CD4-positive, alpha-beta T cell treated with Interleukin-4 for 1 hour (primary cell): ENCODE data around the gene E2F6.
"Not testable (repeated sequence)": the region's sequence is repeated elsewhere in the genome, so short reads cannot be mapped to it uniquely, and the experiment has no call there.

Source experiments
- DNase-seq, 2 donors: peaks; one replicate each; pipeline ENCODE4 v3.0.0-alpha.2; 2020 to 2022

Gene E2F6

DNA sequence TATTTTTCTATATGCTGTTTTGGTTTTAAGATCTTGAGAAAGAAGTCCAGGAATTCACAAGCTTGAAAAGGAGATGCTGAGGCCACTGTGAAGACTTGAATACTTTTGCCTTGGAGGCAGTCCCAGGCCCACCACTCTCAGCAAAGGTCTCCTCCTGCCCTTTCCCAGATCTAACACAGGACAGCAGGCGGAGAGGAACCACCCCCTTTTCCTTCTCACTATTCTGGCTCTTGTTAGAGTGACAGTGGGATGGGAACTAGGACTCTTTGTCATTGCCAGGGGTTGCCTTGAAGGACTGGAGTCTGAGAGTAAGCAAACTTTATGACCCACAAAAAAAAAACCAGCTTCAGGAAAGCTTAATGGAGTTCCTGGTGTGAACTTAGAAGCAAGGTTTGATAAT, 54.7 kb downstream of the E2F6 start:
- DNase-seq = no peak

DNA sequence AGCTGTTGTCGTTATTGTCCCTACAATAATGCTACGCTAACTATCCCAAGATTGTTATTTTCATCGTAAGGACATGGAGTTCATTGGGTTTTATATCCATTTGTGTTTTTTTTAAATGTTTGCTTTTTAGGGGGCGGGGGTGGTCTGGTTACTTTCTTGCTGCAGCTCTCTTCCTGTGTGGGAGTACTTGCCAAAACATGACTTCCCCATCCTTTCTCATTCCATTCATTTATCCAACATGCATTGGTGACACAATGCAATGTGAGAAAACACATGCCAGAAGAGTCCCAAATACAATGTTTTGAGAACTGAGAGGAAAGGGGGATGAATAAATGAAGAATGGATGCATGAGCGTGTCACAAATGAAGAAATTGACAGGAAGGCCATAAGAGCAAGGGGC, 55.9 kb downstream of the E2F6 start:
- DNase-seq = no peak

DNA sequence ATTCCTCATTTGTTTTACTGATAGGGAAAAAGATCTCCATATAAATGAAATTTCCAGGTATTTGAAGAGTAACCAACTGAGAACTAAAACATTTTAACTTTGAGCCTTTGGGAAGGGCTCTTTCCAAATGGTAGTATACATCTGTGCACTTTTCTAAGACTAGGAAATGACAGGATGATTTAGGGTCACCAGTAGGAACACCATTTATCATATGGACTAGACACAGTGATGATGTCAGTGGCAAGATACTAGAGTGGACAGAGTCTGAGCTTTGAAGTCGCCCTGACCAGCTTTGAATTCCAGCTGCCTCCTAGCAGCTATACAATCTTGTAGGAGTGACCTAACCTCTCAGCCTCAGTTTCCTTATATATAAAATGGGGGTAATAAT, 56.4 kb downstream of the E2F6 start:
- no peak for DNase-seq

- no peak for DNase-seq
Observed at GRCh38 chr2:11408959-11409571, 56.9 kb downstream of the E2F6 start.

- no peak for DNase-seq
Observed at GRCh38 chr2:11407413-11407812, 58.5 kb downstream of the E2F6 start.

DNA sequence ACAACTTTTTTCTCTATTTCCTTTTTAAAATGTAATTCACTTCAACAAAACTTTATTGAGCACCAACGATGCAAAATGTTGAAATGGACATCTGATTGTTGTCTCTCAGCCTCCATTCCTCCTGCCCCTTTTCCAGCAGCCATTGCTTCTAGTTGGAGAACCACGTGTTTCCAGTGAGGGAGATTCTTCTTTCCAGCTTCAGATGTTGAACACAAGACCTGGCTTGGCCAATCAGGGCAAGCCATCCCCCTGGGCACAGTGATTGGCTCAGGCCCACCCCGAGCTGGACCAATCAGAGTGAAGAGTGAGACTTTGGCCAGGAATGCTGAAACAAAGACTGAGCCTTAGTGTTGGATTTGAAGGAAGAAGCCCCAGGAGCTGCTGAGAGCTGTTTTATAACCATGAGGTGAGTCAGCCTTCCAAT, 59.0 kb downstream of the E2F6 start:
- DNase-seq = no peak

DNA sequence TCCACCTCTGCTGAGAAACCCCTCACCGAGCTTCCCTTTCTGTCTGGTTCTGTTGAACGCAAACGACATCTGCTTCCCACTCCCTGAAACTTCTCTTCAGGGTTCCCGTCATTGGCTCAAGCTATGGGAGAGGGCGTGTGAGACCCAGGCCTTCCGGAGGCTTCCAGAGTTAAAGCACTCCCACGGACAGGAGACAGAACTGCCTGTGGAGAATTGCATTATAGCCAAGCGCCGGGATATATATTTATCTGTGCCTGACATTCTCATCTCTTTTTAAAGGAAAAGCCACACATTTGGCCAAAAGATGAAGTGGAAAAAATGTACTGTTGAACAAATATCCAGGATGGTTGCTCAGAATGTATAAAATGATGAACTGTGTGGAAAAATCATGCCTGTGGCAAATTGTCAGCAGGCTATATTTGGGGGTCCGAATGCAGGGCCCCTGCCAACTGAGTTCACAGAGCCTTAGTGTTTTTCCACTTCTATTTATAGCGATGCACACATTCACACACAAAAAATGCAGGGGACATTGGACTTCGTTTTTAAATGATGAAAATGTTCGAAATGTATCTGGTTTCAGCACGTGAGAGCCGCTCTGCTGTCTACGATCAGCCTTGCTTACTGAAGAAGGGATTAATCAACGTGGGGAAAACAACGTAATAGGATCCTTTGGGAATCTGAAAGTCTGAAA, 59.5 kb downstream of the E2F6 start:
- no peak for DNase-seq

DNA sequence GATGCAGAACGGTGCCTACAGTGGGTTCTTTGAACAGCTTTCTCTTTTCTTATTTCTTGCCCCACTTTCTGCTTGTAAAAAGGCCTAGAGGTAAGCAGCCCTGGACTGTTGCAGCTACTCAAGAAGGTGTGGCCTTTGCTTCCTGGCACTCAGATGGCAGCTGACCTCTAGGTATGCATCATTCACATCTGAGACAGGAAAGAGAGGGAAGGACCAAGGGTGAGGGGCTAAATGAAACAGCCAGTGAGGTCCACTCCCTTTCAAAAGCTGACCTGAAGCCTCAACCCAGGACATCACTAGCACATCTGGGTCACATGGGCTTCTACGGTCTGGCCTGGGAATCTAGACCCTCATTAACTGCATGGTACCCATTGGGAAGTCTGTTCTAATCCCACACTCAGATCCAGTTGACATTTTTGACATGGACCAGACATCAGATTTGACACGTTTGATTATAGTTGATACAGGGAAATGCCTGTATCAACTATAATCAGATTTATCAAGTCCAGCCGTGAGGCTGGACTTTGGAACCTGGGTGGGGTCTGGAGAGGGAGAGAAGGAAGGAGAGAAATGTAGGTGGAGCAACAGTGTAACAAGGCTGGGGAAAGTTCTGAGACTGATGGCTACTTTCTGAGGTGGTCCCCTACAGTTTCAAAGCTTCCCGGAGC, 60.2 kb downstream of the E2F6 start:
- no peak for DNase-seq

GRCh38 chr2:11405074-11405406, 60.9 kb downstream of the E2F6 start:
- DNase-seq = not testable (repeated sequence)

- DNase-seq = no peak
Observed at GRCh38 chr2:11404376-11405073, 61.4 kb downstream of the E2F6 start.

DNA sequence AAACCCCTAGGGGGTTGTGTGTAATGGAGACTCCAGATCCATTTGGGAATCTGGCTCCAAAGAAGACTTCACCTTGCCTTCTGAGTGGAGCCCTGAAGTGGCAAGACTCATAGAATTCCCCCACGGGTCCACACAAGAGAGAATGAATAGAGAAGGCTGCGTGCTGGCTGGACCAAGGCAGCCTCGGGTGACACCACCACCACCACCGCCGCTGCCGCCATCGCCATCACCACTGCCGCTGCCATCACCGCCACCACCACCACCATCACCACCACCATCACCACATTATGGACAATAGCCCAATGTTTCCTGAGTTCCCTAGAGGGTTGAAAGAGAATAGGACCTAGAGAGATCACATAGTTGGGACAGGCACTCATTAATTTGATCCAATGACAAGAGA, 63.5 kb downstream of the E2F6 start:
- DNase-seq = no peak

- DNase-seq = no peak
Observed at GRCh38 chr2:11399438-11399762, 66.6 kb downstream of the E2F6 start.

DNA sequence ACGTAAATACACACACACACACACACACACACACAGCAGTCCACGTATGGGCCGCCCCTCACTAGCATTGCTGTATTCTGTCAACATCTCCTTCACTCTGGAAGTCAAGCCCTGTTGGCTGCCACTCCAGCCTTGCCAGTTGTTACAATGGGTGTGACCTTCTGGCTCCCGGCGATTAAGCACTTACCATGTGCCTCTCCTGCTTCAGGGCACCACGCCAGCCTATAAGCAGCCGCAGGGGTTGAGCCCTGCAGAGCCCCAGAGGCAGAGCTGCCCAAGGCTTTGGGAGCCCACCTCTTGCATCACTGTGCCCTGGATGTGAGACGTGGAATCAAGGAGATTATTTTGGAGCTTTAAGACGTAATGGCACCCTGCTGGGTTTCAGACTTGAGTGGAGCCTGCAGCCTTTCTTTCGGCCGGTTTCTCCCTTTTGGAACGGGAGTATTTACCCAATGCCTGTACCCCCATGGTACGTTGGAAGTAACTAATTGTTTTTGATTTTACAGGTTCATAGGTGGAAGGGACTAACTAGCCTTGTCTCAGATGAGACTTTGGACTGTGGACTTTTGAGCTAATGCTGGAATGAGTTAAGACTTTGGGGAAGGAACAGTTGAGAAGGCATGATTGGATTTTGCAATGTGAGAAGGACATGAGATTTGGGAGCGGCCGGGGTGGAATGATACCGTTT, 67.1 kb downstream of the E2F6 start:
- DNase-seq = no peak

GRCh38 chr2:11397513-11397912, 68.4 kb downstream of the E2F6 start:
- DNase-seq = no peak

DNA sequence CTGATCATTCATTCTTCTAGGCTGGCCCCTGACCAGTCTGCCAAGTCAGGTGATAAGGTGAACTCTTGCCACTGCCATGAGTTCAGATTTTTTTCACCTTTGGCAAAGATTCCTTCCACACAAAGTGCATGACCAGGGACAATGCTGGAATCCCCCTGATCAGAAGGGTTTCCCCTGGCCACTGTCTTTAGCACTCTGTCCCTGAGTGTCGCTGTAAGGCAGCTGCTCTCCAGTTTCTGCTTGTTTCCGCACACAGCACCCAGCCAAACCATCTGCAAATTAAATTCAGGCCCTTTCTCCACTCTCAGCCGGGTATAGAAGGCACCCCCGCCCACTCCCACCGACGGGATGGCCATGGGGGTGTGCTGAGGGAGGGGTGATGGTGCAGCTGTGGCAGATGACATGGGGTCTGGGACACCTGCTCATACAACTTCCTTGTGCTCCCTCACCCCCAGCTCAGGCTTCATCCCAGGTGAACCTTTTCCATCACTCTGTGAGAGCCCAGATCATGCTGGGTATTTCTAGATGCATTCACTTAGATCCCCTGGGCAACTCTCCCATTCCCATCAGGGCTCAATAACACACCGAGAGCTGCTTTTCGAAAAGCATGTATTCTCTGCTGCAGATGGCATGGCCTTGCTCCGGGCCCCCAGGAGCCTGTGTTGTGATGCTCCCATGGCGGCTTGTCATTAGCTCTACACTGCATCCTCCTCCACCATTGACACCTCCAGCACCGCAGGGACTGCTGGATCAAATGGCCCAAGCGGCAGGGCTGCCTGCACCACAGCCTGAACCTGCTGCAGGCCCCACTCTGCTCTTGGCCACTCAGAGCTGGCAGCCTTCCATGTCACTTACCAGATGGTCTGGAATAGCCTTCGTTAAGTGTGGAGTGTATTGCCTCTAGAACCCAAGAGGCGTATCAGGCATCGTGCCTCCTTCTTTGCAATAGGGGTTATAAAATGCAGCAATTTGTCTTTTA, 69.2 kb downstream of the E2F6 start:
- DNase-seq = no peak

DNA sequence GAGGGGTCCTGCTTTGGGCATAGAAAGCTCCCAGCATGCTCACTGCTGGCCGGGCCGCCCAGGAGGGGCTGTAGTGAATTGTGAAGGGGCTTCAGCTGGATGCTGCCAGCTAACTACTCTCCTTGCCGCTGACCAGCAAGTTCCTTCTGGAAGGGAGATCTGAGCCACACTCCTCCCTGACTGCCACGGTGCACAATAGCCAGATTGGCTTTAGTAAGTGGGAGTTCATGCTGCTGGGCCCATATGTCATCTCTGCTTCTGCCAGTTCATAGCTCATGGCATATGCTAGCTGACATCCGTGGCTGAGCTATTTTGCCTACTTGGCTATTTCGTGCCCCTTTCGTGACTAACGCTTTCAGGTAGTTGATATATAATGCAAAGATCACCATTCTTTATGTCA, 69.9 kb downstream of the E2F6 start:
- no peak for DNase-seq

- no peak for DNase-seq
Observed at GRCh38 chr2:11395389-11395788, 70.6 kb downstream of the E2F6 start.
